ENCODE results near the gene DMRT1. TPM values are rescaled to one million over a fixed set of nuclear protein-coding genes. Genes with fewer than 3 reads are reported as not detected.

Gene DMRT1
- total RNA-seq, 1 experiment from 2014 or later: not detected

DNA sequence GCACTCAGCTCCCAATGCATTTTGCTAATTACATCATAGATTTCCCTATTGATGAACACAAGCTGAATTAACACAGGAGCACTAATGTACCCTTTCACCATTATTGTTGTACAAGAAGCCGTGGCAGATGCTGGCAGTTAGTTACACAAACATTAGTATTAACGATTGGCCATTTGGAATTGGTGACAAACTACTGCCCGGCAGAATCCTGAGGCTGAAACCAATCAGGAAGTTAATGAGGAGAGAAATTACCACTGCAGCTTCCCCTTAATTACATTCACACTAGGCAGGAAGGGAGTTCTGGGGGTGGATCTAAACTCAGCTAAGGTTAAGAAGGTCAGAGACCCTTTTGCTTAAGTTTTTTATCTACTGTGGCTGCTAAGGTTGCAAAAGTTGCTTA lies 125.4 kb downstream of the DMRT1 start:
- H3K27me3 Mint-ChIP-seq (ENCODE audit: low read depth): peaks cover 95% of the 10 kb centered on the region
- ChIA-PET CTCF (interaction anchor here (0.6 to 3.6 kb wide), 5 partner anchors 8 to 55 kb away, joined by 3 to 17 read pairs (median 4); partner anchors contain the start of gene DMRT3), POLR2A (interaction anchor here (1.3 kb wide), 1 partner anchor 10 kb away, joined by 6 read pairs; the partner anchor contains the start of gene DMRT3)
- H3K4me1 Mint-ChIP-seq: peaks cover 44% of the 10 kb centered on the region
- DNase-seq (ENCODE audit: low spot score) (no peak), ATAC-seq (no peak)
- H3K27ac Mint-ChIP-seq: no peak overlapping the region
- H3K4me3 Mint-ChIP-seq: no peak overlapping the region
- no peaks in the 10 kb centered on the region for H3K9me3 Mint-ChIP-seq
- H3K36me3 Mint-ChIP-seq: no peaks in the 10 kb centered on the region
- TF ChIP-seq ZNF263 (CRISPR knock-in tag; IDR thresholded peaks at IDR 0.05; ENCODE audit: low read depth): no peak
- TF ChIP-seq, protein P1, sequence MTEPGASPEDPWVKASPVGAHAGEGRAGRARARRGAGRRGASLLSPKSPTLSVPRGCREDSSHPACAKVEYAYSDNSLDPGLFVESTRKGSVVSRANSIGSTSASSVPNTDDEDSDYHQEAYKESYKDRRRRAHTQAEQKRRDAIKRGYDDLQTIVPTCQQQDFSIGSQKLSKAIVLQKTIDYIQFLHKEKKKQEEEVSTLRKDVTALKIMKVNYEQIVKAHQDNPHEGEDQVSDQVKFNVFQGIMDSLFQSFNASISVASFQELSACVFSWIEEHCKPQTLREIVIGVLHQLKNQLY (CRISPR knock-in tag; IDR thresholded peaks at IDR 0.05): no peak
- TF ChIP-seq IRF1 (CRISPR knock-in tag; IDR thresholded peaks at IDR 0.05): no peak
- TF ChIP-seq, protein P2, sequence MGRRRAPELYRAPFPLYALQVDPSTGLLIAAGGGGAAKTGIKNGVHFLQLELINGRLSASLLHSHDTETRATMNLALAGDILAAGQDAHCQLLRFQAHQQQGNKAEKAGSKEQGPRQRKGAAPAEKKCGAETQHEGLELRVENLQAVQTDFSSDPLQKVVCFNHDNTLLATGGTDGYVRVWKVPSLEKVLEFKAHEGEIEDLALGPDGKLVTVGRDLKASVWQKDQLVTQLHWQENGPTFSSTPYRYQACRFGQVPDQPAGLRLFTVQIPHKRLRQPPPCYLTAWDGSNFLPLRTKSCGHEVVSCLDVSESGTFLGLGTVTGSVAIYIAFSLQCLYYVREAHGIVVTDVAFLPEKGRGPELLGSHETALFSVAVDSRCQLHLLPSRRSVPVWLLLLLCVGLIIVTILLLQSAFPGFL (CRISPR knock-in tag; IDR thresholded peaks at IDR 0.05; ENCODE audit: borderline replicate concordance): no peak
- TF ChIP-seq RORB (CRISPR knock-in tag; IDR thresholded peaks at IDR 0.05): no peak
- TF ChIP-seq, protein P3, sequence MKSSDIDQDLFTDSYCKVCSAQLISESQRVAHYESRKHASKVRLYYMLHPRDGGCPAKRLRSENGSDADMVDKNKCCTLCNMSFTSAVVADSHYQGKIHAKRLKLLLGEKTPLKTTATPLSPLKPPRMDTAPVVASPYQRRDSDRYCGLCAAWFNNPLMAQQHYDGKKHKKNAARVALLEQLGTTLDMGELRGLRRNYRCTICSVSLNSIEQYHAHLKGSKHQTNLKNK (CRISPR knock-in tag; IDR thresholded peaks at IDR 0.05): no peak
- no peak for TF ChIP-seq JAZF1 (CRISPR knock-in tag; IDR thresholded peaks at IDR 0.05)
- TF ChIP-seq, protein P4, sequence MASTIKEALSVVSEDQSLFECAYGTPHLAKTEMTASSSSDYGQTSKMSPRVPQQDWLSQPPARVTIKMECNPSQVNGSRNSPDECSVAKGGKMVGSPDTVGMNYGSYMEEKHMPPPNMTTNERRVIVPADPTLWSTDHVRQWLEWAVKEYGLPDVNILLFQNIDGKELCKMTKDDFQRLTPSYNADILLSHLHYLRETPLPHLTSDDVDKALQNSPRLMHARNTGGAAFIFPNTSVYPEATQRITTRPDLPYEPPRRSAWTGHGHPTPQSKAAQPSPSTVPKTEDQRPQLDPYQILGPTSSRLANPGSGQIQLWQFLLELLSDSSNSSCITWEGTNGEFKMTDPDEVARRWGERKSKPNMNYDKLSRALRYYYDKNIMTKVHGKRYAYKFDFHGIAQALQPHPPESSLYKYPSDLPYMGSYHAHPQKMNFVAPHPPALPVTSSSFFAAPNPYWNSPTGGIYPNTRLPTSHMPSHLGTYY (CRISPR knock-in tag; IDR thresholded peaks at IDR 0.05): no peak
- TF ChIP-seq NR2C2 (CRISPR knock-in tag; IDR thresholded peaks at IDR 0.05): no peak
- no peak for TF ChIP-seq JUN (CRISPR knock-in tag; IDR thresholded peaks at IDR 0.05)

DNA sequence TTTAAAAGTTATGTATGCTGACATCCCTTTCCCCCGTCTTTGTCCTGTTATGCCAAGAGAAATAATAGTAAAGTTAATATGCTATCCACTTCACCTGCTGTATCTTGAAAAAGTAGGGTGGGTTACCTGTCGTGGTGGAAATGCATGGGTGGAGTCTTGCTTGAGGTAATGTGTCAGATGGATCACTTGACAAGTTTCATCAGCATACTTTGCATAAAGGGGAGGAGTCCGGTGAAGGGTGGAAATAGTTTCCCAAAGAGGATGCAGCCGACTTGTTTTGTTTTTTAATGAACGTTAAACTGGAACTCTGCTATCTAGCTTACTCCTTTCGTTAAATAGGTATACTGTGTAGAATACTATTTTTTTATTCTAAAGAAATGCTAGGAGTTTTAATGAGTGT lies 125.9 kb downstream of the DMRT1 start:
- peaks cover 97% of the 10 kb centered on the region for H3K27me3 Mint-ChIP-seq (ENCODE audit: low read depth)

GRCh38 chr9:967903-968641 lies 126.6 kb downstream of the DMRT1 start:
- peak; percentile 63 for DNase-seq (ENCODE audit: low spot score)
- Mint-ChIP-seq H3K36me3 (no peaks in the 10 kb centered on the region), H3K27me3 (ENCODE audit: low read depth) (peaks cover 98% of the 10 kb centered on the region), H3K4me1 (peaks cover 45% of the 10 kb centered on the region), H3K4me3 (peak overlapping the region; percentile 57), H3K27ac (peak overlapping the region; percentile 53), H3K9me3 (no peaks in the 10 kb centered on the region)
- peak; percentile 34 for ATAC-seq
- CTCF ChIA-PET: interaction anchor here (0.6 to 3.6 kb wide), 6 partner anchors 9 to 75 kb away, joined by 3 to 17 read pairs (median 4); partner anchors contain the start of gene DMRT3
- POLR2A ChIA-PET: interaction anchor here (0.5 to 1.3 kb wide), 2 partner anchors 9 to 127 kb away, joined by 3 to 6 read pairs; partner anchors contain the start of gene DMRT3
- TF ChIP-seq, protein P5, sequence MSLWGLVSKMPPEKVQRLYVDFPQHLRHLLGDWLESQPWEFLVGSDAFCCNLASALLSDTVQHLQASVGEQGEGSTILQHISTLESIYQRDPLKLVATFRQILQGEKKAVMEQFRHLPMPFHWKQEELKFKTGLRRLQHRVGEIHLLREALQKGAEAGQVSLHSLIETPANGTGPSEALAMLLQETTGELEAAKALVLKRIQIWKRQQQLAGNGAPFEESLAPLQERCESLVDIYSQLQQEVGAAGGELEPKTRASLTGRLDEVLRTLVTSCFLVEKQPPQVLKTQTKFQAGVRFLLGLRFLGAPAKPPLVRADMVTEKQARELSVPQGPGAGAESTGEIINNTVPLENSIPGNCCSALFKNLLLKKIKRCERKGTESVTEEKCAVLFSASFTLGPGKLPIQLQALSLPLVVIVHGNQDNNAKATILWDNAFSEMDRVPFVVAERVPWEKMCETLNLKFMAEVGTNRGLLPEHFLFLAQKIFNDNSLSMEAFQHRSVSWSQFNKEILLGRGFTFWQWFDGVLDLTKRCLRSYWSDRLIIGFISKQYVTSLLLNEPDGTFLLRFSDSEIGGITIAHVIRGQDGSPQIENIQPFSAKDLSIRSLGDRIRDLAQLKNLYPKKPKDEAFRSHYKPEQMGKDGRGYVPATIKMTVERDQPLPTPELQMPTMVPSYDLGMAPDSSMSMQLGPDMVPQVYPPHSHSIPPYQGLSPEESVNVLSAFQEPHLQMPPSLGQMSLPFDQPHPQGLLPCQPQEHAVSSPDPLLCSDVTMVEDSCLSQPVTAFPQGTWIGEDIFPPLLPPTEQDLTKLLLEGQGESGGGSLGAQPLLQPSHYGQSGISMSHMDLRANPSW (CRISPR knock-in tag; conservative IDR thresholded peaks at IDR 0.05; ENCODE audit: low read depth): no peak
- TF ChIP-seq TEAD1 (CRISPR knock-in tag; IDR thresholded peaks at IDR 0.05) (no peak), GABPB1 (CRISPR knock-in tag; IDR thresholded peaks at IDR 0.05) (no peak), HMGXB4 (CRISPR knock-in tag; IDR thresholded peaks at IDR 0.05) (no peak)

More for the DNA sequence above, 125.9 kb downstream of the DMRT1 start:
- Mint-ChIP-seq H3K27ac (no peak overlapping the region), H3K36me3 (no peaks in the 10 kb centered on the region), H3K9me3 (no peaks in the 10 kb centered on the region), H3K4me1 (peaks cover 44% of the 10 kb centered on the region), H3K4me3 (peak overlapping the region; percentile 57)
- POLR2A ChIA-PET: interaction anchor here (0.5 to 1.3 kb wide), 2 partner anchors 10 to 126 kb away, joined by 3 to 6 read pairs; partner anchors contain the start of gene DMRT3
- no peak for TF ChIP-seq SP1 (CRISPR knock-in tag; conservative IDR thresholded peaks at IDR 0.05)
- no peak for TF ChIP-seq NFE2L1 (CRISPR knock-in tag; IDR thresholded peaks at IDR 0.05)
- TF ChIP-seq GTF2I (CRISPR knock-in tag; conservative IDR thresholded peaks at IDR 0.05): no peak
- TF ChIP-seq USF2 (CRISPR knock-in tag; IDR thresholded peaks at IDR 0.05): no peak
- CTCF ChIA-PET: interaction anchor here (0.6 to 3.6 kb wide), 6 partner anchors 9 to 74 kb away, joined by 3 to 17 read pairs (median 4); partner anchors contain the start of gene DMRT3
- ATAC-seq (no peak), DNase-seq (ENCODE audit: low spot score) (no peak)
